Bronchial smooth muscle cell (primary cell): Measurements from ENCODE around the gene DPF1. TPM values are rescaled to one million over a fixed set of nuclear protein-coding genes. Genes with fewer than 3 reads are reported as not detected.

Experiments used
- total RNA-seq: library from RNA; depleted of rRNA; stranded (reverse); fragments of >200 nt; gene quantifications from 2 replicates; pipeline ENCODE4 v1.2.1, GENCODE V29; 2014

DPF1 gene
- 0.34 and 0.63 TPM in 2 replicates for total RNA-seq

GRCh38 chr19:38224014-38224862 is at the start of gene DPF1:
Gene DPF1 (minus strand): TSS chr19:38224222. CDS start chr19:38224142, 80 bp downstream.

GRCh38 chr19:38264486-38265212 is 40.6 kb upstream of the DPF1 start, which contains the start of gene SPINT2:
Gene SPINT2 (plus strand): TSS chr19:38264573. CDS start chr19:38264893, 320 bp downstream.

Other genes with a start within 250 kb of the DPF1 start
- gene PPP1R14A, start 32.2 kb upstream of the DPF1 start, total RNA-seq: 0.16 and 0.17 TPM in 2 replicates
- gene SPINT2, start 40.4 kb upstream of the DPF1 start, total RNA-seq: 1.4 and 2.1 TPM in 2 replicates
- gene C19orf33, start 80.0 kb upstream of the DPF1 start, total RNA-seq: 1.5 and 8.8 TPM in 2 replicates
- gene YIF1B, start 91.7 kb upstream of the DPF1 start, total RNA-seq: 41.0 and 58.3 TPM in 2 replicates
- gene KCNK6, start 95.6 kb upstream of the DPF1 start, total RNA-seq: 1.9 and 2.0 TPM in 2 replicates
- gene CATSPERG, start 111.6 kb upstream of the DPF1 start, total RNA-seq: 1.0 and 1.1 TPM in 2 replicates
- gene PSMD8, start 150.3 kb upstream of the DPF1 start, total RNA-seq: 182 and 195 TPM in 2 replicates
- 0.32 and 0.34 TPM in 2 replicates for gene GGN, start 163.8 kb upstream of the DPF1 start, total RNA-seq
- 0.69 and 2.0 TPM in 2 replicates for gene SPRED3, start 164.5 kb upstream of the DPF1 start, total RNA-seq
- 8.2 and 9.6 TPM in 2 replicates for gene FAM98C, start 178.9 kb upstream of the DPF1 start, total RNA-seq
- gene RASGRP4, start 202.0 kb upstream of the DPF1 start, total RNA-seq: 0.34 TPM in 1 of 2 replicates, not detected in the other
- under 0.01 TPM in 2 replicates for gene RYR1, start 209.5 kb upstream of the DPF1 start, total RNA-seq